Raji (cell line): Measurements from ENCODE around the gene NEK3.

Experiments
- POLR2A ChIP-seq: IDR thresholded peaks from 2 replicates; pipeline ENCODE4 v1.6.1; 2011; ENCODE audit warnings: low read depth, low read length, control low read depth; ENCODE audit not compliant: insufficient read depth

NEK3 gene

DNA sequence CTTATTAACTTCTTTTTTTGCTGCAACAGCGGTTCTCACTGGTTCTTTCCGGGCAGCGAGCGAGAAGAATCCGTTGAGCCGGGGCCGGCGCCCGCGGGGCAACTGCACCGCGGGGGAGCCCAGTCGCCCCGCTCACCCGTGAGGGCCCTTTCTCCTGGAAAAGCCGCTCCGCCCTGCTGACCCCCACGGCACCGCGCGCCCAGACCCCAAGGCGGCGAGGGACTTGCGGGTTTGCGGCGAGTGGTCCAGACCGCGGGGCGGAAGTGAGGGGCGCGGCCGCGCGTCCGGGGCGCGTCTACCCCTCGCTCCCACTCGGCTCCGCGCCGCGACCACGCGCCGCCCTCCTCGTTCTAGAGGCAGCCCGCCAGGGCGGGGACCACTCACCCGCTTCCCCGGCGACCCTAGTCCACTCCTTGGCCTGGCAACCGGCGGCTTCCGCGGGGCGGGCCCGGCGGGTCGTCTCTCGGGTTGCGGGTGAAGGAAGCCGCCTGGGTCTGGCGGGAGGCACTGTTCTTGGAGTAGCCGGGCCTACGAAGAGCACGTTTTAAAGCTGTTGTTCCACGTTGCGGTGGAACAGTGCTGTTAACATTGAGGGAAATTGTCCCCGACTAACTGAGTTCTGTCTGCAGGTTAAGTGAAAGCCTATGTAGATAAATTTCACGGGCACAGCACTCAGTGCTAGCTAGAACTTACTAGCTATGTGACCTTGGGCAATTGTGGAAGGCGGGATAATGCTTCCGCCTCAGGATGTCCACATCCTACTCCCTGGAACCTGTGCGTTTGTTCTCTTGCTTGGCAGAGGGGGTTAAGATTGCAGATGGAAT lies at the start of gene NEK3:
Gene NEK3, minus strand, starts transcription at position 439 of the 824 bp plus-strand sequence. CDS start 3,406 bp downstream, outside the sequence.
- no peak for TF ChIP-seq POLR2A

DNA sequence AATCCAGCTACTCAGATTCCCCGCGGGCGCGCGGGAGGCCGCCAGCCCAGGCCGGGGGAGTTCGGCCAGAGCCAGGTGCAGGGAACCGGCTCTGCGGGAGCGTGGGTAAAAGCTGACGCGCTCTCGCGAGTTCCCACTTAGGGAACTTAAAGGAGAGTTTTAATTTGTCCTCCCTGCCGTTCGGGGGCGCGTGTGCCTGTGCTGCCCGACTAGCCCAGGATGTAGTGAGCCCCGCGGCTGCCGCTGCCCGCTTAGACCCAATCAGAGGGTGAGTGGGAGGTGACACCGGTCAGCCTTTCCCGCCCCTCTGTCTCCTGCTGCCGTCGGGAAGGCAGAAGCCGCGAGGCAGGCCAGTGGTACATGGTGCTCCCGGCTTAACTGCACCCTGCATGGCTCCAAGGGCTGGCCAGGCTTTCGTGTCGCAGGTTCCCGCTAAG lies 36.0 kb upstream of the NEK3 start:
- peak; percentile 47 for TF ChIP-seq POLR2A

DNA sequence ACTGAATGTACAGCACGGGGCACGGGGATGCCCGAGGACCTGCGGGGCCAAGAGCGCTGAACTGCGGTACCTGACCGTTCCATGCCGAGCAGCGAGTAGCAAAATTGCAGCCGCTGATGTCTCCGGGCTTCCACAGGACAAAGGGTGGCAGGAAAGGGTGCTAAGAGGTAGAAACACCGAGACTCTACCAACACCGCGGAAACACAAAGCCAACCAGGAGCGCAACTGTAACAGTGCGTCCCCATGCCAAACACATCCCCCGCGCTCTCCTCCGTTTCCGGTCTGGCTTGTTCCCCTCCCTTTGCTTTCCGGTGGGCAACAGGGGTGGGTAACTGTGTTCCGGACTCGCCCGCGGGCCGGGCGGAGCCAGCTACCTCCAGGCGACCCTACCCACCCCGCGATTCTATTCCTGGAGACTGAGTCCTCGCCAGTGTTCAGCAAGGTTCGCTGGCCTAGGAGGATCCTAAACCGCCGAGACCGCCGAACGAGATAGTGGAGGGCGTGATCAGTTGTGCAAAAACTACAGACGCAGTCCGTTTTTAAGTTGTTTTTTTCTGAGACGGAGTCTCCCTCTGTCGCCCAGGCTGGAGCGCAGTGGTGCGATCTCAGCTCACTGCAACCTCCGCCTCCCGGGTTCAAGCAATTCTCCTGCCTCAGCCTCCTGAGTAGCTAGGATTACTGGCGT lies 34.9 kb upstream of the NEK3 start:
- peak; percentile 98 for TF ChIP-seq POLR2A

GRCh38 chr13:52187029-52187423 lies 27.6 kb upstream of the NEK3 start:
- TF ChIP-seq POLR2A, result no peak

GRCh38 chr13:52179925-52180324 lies 20.5 kb upstream of the NEK3 start:
- no peak for TF ChIP-seq POLR2A

DNA sequence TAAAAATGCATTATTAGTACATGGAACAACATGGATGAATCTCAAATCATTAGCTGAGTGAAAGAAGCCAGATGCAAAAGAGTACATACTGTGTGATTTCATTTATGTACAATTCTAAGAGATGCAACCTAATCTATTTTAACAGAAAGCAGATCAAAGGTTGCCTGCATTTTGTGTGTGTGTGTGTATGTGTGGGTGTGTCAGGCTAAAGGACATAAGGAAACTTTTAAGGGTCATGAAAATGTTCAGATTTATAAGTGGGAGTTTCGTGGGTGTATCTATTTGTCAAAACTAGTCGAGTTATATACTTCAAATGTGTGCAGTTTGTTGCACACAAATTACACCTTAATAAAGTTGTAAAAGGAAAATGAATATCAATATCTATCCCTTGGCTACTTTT lies 17.9 kb upstream of the NEK3 start:
- no peak for TF ChIP-seq POLR2A

DNA sequence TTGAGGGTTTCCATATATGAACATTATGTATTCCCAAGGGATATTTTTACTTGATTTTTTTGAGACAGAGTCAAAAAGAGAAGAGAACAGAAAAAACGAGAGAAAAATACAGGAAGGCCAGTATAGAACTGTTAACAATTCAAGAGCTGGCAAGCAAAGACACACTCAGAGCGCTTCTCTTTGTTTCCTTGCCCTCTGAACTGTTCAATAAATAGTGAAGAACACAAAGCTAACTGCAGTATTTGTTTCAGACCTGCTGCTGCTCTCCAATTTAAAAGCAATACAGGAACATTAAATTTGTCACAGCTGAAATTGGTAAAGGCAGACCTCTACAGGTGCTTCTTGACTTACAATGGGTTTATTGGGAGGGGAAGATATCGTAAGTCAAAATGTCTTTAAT lies 14.0 kb upstream of the NEK3 start:
- TF ChIP-seq POLR2A, result no peak

- TF ChIP-seq POLR2A, result no peak
These were observed 10.4 kb upstream of the NEK3 start for GRCh38 chr13:52169839-52170238.

GRCh38 chr13:52165411-52165810 lies 6.0 kb upstream of the NEK3 start:
- no peak for TF ChIP-seq POLR2A

DNA sequence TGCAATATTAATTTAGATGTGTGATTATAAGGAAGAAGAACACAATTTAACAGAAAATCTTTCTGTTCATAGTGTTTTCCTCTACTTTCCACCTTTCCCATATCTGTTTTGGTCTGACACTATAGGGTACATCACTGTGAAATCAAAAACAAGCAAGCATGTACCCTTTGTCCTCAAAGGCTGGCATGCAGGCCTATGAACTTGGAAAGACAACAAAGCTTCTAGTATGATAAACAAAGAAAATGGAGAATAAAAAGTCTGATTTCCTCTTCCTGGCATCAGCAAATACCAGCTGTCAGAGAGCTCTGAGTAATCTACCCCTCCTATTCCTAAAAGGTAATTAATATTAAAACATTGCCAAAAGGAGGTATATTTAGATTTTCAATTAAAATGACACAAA lies 5.6 kb upstream of the NEK3 start:
- no peak for TF ChIP-seq POLR2A

- TF ChIP-seq POLR2A, result no peak
These were observed 3.1 kb upstream of the NEK3 start for GRCh38 chr13:52162279-52163101.

DNA sequence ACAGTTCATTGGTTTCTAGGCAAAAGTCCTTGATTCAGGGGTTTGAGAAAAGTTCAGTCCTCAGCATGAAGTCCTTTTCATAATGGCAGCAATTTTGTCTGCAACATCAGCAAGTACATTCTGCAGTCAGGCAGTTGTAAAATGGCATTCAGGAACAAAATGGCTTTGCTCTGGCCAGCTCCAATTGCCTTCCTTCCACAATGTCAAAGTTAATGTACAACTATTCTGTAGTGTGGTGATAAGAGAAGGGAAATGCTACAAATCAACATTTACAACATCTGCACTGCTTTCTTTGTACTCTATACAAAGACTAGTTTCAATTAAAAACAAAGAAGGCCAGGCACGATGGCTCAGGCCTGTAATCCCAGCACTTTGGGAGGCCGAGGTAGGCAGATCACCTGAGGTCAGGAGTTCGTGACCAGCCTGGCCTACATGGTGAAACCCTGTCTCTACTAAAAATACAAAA lies 1.8 kb upstream of the NEK3 start:
- TF ChIP-seq POLR2A, result no peak

- no peak for TF ChIP-seq POLR2A
These were observed 1.1 kb upstream of the NEK3 start for GRCh38 chr13:52160506-52160905.

DNA sequence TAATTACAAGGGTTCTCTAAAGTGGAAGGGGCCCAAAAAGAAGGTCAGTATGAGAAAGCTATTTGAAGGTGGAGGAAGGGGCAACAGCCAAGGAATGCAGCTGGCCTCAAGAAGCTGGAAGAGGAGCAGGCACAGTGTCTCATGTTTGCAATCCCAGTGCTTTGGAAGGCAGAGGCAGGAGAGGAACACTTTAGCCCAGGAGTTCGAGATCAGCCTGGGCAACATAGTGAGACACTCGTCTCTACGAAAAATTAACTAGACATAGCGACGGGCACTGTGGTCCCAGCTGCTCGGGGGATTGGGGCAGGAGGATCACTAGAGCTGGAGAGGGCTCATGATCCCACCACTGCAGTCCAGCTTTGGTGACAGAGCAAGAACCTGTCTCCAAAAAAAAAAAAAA lies 656 bp upstream of the NEK3 start:
- TF ChIP-seq POLR2A, result no peak

DNA sequence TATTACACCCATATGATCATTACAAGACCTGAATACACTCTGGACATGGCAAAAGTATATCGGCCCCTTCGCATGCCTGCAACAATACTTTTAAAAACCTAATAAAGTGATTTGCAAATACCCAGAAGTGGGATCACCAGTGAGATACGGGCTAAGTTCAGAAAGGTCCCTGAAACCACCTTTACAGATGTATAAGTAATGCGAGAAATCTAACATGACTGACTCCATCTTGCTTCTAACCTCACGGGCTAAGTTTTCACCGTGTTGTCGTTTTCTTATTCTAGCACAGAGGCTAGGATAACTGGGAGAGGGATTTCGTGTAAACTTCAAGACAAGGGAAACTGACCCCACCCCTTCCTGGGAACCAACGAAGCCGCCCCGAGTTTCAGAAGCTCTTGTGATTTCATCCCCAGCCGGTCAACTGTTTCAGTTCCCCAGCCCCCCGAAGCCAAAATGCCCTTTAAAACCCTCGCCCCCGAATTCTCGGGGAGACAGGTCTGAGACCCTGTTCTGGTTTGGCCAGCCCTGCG lies 703 bp downstream of the NEK3 start:
- TF ChIP-seq POLR2A, result no peak
